Glutamatergic neuron (in vitro differentiated cells): ENCODE measurements around the gene SEMA6B. TPM values are rescaled to one million over a fixed set of nuclear protein-coding genes. Genes with fewer than 3 reads are reported as not detected.
"Not testable (repeated sequence)": the region's sequence is repeated elsewhere in the genome, so short reads cannot be mapped to it uniquely, and the experiment has no call there.

ENCODE experiments used
- DNase-seq: peaks from one replicate; pipeline ENCODE4 v3.0.0; 2022
- H3K27ac Mint-ChIP-seq: one replicate; pipeline ENCODE4 v1.8.0; 2020; ENCODE audit warnings: mild to moderate bottlenecking, mixed read lengths, inconsistent platforms; ENCODE audit not compliant: unreplicated experiment
- H3K27me3 Mint-ChIP-seq: one replicate; pipeline ENCODE4 v1.8.0; 2020; ENCODE audit warnings: mild to moderate bottlenecking, moderate library complexity, mixed read lengths, inconsistent platforms; ENCODE audit not compliant: unreplicated experiment
- H3K36me3 Mint-ChIP-seq: one replicate; pipeline ENCODE4 v1.8.0; 2020; ENCODE audit warnings: mild to moderate bottlenecking, mixed read lengths, inconsistent platforms; ENCODE audit not compliant: unreplicated experiment
- H3K4me1 Mint-ChIP-seq: one replicate; pipeline ENCODE4 v1.8.0; 2020; ENCODE audit warnings: mild to moderate bottlenecking, low read depth, mixed read lengths, inconsistent platforms; ENCODE audit not compliant: unreplicated experiment
- H3K4me3 Mint-ChIP-seq: one replicate; pipeline ENCODE4 v1.8.0; 2020; ENCODE audit warnings: mild to moderate bottlenecking, mixed read lengths, inconsistent platforms; ENCODE audit not compliant: unreplicated experiment
- H3K9me3 Mint-ChIP-seq: one replicate; pipeline ENCODE4 v1.8.0; 2020; ENCODE audit warnings: mild to moderate bottlenecking, moderate library complexity, mixed read lengths, inconsistent platforms; ENCODE audit not compliant: unreplicated experiment
- CTCF ChIP-seq: fragments of 200-600 bp; sonication (generic); IDR thresholded peaks from one replicate; pipeline ENCODE4 v1.5.0; 2021; ENCODE audit not compliant: partially characterized antibody, unreplicated experiment
- total RNA-seq: library from RNA; stranded (reverse); fragmentation: NEBNext Ultra II Directional; extraction: Animal tissue kit (Norgen Biotek cat#: 25700); gene quantifications from one replicate; pipeline ENCODE4 v1.2.1, GENCODE V29; 2021; ENCODE audit not compliant: unreplicated experiment

SEMA6B gene
- total RNA-seq, 1 donor from 2014 or later: 234 TPM

GRCh38 chr19:4531562-4532165, 27.8 kb downstream of the SEMA6B start:
- no peaks in the 10 kb centered on the region for H3K4me1 Mint-ChIP-seq
- peaks cover 8% of the 10 kb centered on the region for H3K27me3 Mint-ChIP-seq
- peaks cover 4% of the 10 kb centered on the region for H3K9me3 Mint-ChIP-seq
- H3K36me3 Mint-ChIP-seq: no peaks in the 10 kb centered on the region
- no peak for TF ChIP-seq CTCF
- no peak overlapping the region for H3K4me3 Mint-ChIP-seq
- DNase-seq: no peak
- H3K27ac Mint-ChIP-seq: no peak overlapping the region

GRCh38 chr19:4529924-4530522, 29.5 kb downstream of the SEMA6B start:
- Mint-ChIP-seq H3K4me1 (no peaks in the 10 kb centered on the region), H3K9me3 (peaks cover 4% of the 10 kb centered on the region), H3K4me3 (no peak overlapping the region), H3K27ac (no peak overlapping the region), H3K36me3 (no peaks in the 10 kb centered on the region), H3K27me3 (peaks cover 8% of the 10 kb centered on the region)
- no peak for TF ChIP-seq CTCF
- no peak for DNase-seq

- Mint-ChIP-seq H3K4me1 (no peaks in the 10 kb centered on the region), H3K36me3 (no peaks in the 10 kb centered on the region), H3K27me3 (peaks cover 8% of the 10 kb centered on the region), H3K4me3 (no peak overlapping the region), H3K9me3 (peaks cover 4% of the 10 kb centered on the region), H3K27ac (no peak overlapping the region)
- no peak for DNase-seq
- no peak for TF ChIP-seq CTCF
Observed at GRCh38 chr19:4528843-4529242, 30.6 kb downstream of the SEMA6B start.

GRCh38 chr19:4527377-4527776, 32.1 kb downstream of the SEMA6B start:
- H3K9me3 Mint-ChIP-seq, H3K27me3 Mint-ChIP-seq, H3K4me3 Mint-ChIP-seq, H3K27ac Mint-ChIP-seq, DNase-seq, H3K4me1 Mint-ChIP-seq, H3K36me3 Mint-ChIP-seq: not testable (repeated sequence)

- peaks cover 6% of the 10 kb centered on the region for H3K27me3 Mint-ChIP-seq
- no peak for TF ChIP-seq CTCF
- no peaks in the 10 kb centered on the region for H3K4me1 Mint-ChIP-seq
- DNase-seq: no peak
- H3K36me3 Mint-ChIP-seq: no peaks in the 10 kb centered on the region
- H3K9me3 Mint-ChIP-seq: no peaks in the 10 kb centered on the region
- H3K27ac Mint-ChIP-seq: no peak overlapping the region
- H3K4me3 Mint-ChIP-seq: no peak overlapping the region
Observed at GRCh38 chr19:4525563-4526002, 33.9 kb downstream of the SEMA6B start.
